Fibroblast of lung (primary cell): ENCODE data around the gene DCAF17. TPM values are rescaled to one million over a fixed set of nuclear protein-coding genes. Genes with fewer than 3 reads are reported as not detected.
A peak's percentile ranks its signal among the peaks of the same experiment; 100 is the strongest.

Experiments
- DNase-seq, 2 donors: peaks; one replicate each; pipeline versions ENCODE4 v3.0.0 to v3.0.0-alpha.2; 2010; ENCODE audit warnings: low read depth in 2 of 2
- H2AFZ ChIP-seq: 2 replicates; pipeline ENCODE4 v1.5.1; 2012; ENCODE audit warnings: low read length, control low read depth, inconsistent platforms
- H3K27ac ChIP-seq: 2 replicates; pipeline ENCODE4 v1.5.1; 2011; ENCODE audit warnings: low read length, control low read depth; ENCODE audit not compliant: insufficient read depth
- H3K27me3 ChIP-seq: 2 replicates; pipeline ENCODE4 v1.5.1; 2011; ENCODE audit warnings: mild to moderate bottlenecking, low read length; ENCODE audit not compliant: control insufficient read depth, insufficient read depth
- H3K36me3 ChIP-seq: 2 replicates; pipeline ENCODE4 v1.5.1; 2011; ENCODE audit warnings: low read length; ENCODE audit not compliant: control insufficient read depth, insufficient read depth
- H3K4me1 ChIP-seq: 2 replicates; pipeline ENCODE4 v1.5.1; 2011; ENCODE audit warnings: low read length; ENCODE audit not compliant: control insufficient read depth, insufficient read depth; ENCODE audit errors: extremely low read depth
- H3K4me2 ChIP-seq: 2 replicates; pipeline ENCODE4 v1.5.1; 2011; ENCODE audit warnings: low read length, control low read depth; ENCODE audit not compliant: insufficient read depth; ENCODE audit errors: extremely low read depth
- H3K4me3 ChIP-seq, 4 experiments: fragments of 200-600 bp in 1 of 4; sonication (generic) in 1 of 4; replicated peaks in 1 of 4; 2 replicates each; pipeline ENCODE4 v1.5.1; 2011 to 2016; ENCODE audit warnings: low read length in 4 of 4, low read depth in 3 of 4, mild to moderate bottlenecking in 3 of 4, control low read depth in 2 of 4, inconsistent platforms in 1 of 4, mixed read lengths in 1 of 4; ENCODE audit not compliant: insufficient read depth in 1 of 4; ENCODE audit errors: control extremely low read depth in 1 of 4
- H3K79me2 ChIP-seq: 2 replicates; pipeline ENCODE4 v1.5.1; 2012; ENCODE audit warnings: mild to moderate bottlenecking, low read length, inconsistent platforms; ENCODE audit not compliant: control insufficient read depth, insufficient read depth
- H3K9ac ChIP-seq: 2 replicates; pipeline ENCODE4 v1.5.1; 2011; ENCODE audit warnings: mild to moderate bottlenecking, low read length, control low read depth; ENCODE audit not compliant: insufficient read depth
- H3K9me3 ChIP-seq: 2 replicates; pipeline ENCODE4 v1.5.1; 2012; ENCODE audit warnings: low read depth, low read length; ENCODE audit not compliant: control insufficient read depth, insufficient read depth
- H4K20me1 ChIP-seq: 2 replicates; pipeline ENCODE4 v1.5.1; 2011; ENCODE audit warnings: low read length; ENCODE audit not compliant: control insufficient read depth, insufficient read depth; ENCODE audit errors: extremely low read depth
- EZH2 ChIP-seq: IDR thresholded peaks from 2 replicates; pipeline ENCODE4 v1.5.1; 2012; ENCODE audit warnings: low read length, control low read depth, mild to moderate bottlenecking; ENCODE audit errors: missing control alignments
- polyA plus RNA-seq, 2 donors: library from polyadenylated mRNA; depleted of rRNA in 1 of 2; stranded (reverse) in 1 of 2; unstranded in 1 of 2; fragments of >200 nt; gene quantifications; 2 replicates each; pipeline ENCODE4 v1.2.1, GENCODE V29; 2011 to 2012; ENCODE audit warnings: missing spikeins in 1 of 2
- total RNA-seq: library from RNA; depleted of rRNA; stranded (reverse); fragments of >200 nt; gene quantifications from 2 replicates; pipeline ENCODE4 v1.2.1, GENCODE V29; 2014
- TF ChIP-seq, protein P1 (sequence below), 2 donors: IDR thresholded peaks in 1 of 2; conservative IDR thresholded peaks in 1 of 2; 1 replicate in 1 of 2; 2 replicates in 1 of 2; pipeline ENCODE4 v1.5.1; 2011 to 2012; ENCODE audit warnings: low read length in 2 of 2, control low read depth in 1 of 2, inconsistent platforms in 1 of 2, low read depth in 1 of 2, mild to moderate bottlenecking in 1 of 2

The DCAF17 gene
- total and polyA plus RNA-seq, 2 donors (not counting 1 experiment from before 2014, with no cell fraction given), result 10.2 to 30.6 TPM

GRCh38 chr2:171531836-171532450 lies 97.9 kb downstream of the DCAF17 start:
- Histone ChIP-seq H3K79me2 (peaks cover 37% of the 10 kb centered on the region), H3K27me3 (no peaks in the 10 kb centered on the region), H4K20me1 (no peaks in the 10 kb centered on the region), H3K36me3 (no peaks in the 10 kb centered on the region), H3K9me3 (no peaks in the 10 kb centered on the region), H3K27ac (peak overlapping the region; percentile 49), H3K9ac (peak overlapping the region; percentile 10), H2AFZ (no peak overlapping the region), H3K4me2 (peak overlapping the region; percentile 83), H3K4me3 (peak overlapping the region in 3 of 4 experiments; percentile 7 to 34 (median 17)), H3K4me1 (peaks cover 8% of the 10 kb centered on the region)
- DNase-seq, result peak in 1 of 2 donors; percentile 26
- TF ChIP-seq EZH2, result no peak
- TF ChIP-seq, protein P1, sequence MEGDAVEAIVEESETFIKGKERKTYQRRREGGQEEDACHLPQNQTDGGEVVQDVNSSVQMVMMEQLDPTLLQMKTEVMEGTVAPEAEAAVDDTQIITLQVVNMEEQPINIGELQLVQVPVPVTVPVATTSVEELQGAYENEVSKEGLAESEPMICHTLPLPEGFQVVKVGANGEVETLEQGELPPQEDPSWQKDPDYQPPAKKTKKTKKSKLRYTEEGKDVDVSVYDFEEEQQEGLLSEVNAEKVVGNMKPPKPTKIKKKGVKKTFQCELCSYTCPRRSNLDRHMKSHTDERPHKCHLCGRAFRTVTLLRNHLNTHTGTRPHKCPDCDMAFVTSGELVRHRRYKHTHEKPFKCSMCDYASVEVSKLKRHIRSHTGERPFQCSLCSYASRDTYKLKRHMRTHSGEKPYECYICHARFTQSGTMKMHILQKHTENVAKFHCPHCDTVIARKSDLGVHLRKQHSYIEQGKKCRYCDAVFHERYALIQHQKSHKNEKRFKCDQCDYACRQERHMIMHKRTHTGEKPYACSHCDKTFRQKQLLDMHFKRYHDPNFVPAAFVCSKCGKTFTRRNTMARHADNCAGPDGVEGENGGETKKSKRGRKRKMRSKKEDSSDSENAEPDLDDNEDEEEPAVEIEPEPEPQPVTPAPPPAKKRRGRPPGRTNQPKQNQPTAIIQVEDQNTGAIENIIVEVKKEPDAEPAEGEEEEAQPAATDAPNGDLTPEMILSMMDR (conservative IDR thresholded peaks at IDR 0.05 in 1 of 2, IDR thresholded peaks at IDR 0.05 in 1 of 2; ENCODE audit: low read depth in 1 of 2, low read length in 2 of 2), result no peak

DNA sequence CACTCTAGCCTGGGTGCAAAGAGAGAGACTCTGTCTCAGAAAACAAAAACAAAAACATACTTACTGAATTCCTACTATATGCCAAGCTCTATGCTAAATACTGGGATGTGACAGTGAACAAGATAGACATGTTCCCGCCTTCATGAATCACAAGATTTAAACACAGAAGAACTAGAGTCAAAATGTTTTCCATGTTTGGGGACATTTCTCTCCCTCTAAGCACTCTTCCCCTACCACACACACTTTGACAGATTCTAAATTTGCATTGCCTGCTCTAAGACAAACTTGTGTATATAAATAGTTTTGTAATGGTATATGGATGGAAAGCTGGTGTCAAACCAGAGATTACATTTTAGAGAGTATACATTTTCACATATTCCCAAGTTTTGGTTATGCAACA lies 99.3 kb downstream of the DCAF17 start:
- Histone ChIP-seq H3K27me3 (no peaks in the 10 kb centered on the region), H3K9ac (no peak overlapping the region), H3K9me3 (no peaks in the 10 kb centered on the region), H3K79me2 (peaks cover 30% of the 10 kb centered on the region), H4K20me1 (no peaks in the 10 kb centered on the region), H3K4me1 (peaks cover 9% of the 10 kb centered on the region), H3K36me3 (no peaks in the 10 kb centered on the region), H3K4me2 (no peak overlapping the region), H3K27ac (no peak overlapping the region), H3K4me3 (no peak overlapping the region), H2AFZ (no peak overlapping the region)
- TF ChIP-seq EZH2, result no peak
- TF ChIP-seq, protein P1 (conservative IDR thresholded peaks at IDR 0.05 in 1 of 2, IDR thresholded peaks at IDR 0.05 in 1 of 2; ENCODE audit: low read depth in 1 of 2, low read length in 2 of 2), result no peak
- no peak for DNase-seq

Other genes with a start within 250 kb of the DCAF17 start
- 10.8 and 16.7 TPM in 2 replicates for gene METTL8, start 236 bp upstream of the DCAF17 start, total RNA-seq
- gene METTL8, start 236 bp upstream of the DCAF17 start, polyA plus RNA-seq, result 22.4 and 23.8 TPM in 2 replicates
- 227 and 334 TPM in 2 replicates for gene CYBRD1, start 88.2 kb downstream of the DCAF17 start, total RNA-seq
- gene CYBRD1, start 88.2 kb downstream of the DCAF17 start, polyA plus RNA-seq, result 132 and 250 TPM in 2 replicates